ENCODE results near the gene IGF2BP2.

GRCh38 chr3:185663929-185664328 is 160.9 kb downstream of the IGF2BP2 start:
- TF ChIP-seq POLR2AphosphoS5 (IDR thresholded peaks at IDR 0.05) (no peak), CTCF (IDR thresholded peaks at IDR 0.05) (no peak)
